Smooth muscle cell of the brain vasculature (primary cell): ENCODE measurements around the gene SMG7.

Source experiments
- DNase-seq: peaks from one replicate; pipeline ENCODE4 v3.0.0-alpha.2; 2012; ENCODE audit warnings: low read depth, low spot score

The SMG7 gene

DNA sequence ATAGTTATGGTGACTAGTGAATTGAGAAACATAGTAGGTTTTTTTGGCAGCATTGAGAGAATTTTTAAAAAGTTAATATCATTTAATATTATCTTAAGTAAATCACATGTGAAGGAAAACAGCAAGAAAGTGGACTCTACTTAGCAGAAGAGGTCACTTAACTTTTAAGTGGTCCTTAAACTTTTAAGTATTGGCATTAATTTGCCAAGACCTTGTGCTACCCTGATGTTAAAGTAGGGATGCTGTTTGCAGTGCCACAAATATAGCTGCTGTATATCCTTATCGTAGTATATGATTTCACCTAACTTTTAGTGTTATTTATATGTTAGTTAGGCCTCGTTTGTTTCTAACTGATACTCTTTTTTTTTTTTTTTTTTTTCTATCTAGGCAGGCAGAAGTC, 40.2 kb downstream of the SMG7 start:
- no peak for DNase-seq

DNA sequence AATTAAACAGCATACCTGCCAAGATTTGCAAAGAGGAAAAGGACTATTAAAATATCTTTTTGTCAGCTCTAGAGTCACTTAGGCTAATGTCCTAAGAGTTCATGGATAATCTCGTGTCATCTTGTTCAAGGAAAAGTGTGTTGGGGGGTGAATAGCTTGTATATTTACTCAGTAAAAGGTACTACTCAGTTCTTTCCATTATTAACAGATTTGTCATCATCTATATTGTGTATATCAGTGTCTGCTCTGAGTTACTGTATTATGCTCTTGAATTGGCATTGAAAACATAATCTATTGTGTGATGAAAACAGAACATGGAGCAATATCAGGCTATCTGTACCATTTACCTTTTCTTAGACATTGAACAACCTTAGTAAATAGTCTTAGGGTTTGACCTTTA, 41.9 kb downstream of the SMG7 start:
- DNase-seq: no peak

DNA sequence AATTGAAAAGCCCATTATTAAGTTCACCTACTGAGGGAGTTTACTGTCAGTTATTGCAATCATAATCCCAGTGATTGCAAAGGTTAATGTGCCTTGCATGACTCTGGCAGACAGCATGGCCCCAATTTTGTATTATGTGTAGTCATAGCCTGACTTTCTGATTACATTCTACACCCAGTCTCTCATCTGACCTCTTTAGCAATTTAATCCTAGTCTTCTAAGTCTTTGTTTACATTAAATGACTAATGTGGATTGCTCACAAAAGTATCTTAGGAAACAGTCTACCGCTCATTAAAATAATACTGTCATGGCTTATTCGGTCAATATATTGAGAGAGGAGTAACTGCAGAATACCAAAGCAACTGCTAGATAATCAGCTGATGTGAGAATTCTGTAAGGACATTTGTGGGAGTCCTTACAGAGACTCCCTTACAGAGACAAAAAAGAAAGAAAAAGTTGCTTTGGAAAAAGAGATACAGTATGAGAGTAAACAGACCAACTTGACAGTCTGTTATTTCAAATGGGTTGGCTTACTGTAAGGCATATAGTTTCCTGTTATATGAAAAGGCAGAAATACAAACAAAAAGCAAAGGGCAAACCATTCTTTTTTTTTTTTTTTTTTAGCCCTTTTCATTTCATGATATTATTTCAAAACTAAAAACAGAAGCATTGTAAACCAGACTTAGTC, 42.8 kb downstream of the SMG7 start:
- DNase-seq: peak; percentile 9

DNA sequence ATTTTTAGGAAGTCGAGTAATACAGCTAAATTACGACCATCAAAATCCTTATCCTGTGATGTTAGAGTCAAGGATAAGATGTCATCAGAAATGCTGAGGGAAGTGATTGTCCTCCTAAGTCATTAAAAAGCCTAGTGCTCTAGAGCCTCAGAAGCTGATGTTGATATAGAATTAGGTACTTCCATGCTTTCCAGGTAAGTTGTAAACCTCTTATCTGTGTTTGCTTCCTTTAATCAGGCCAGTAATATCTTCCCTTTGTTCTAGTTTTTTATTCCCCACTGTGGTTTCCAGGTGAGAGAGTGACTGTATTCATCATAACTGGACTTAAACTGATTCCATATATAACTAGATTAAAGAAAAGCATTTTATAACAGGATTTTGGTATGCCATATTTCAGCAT, 44.4 kb downstream of the SMG7 start:
- no peak for DNase-seq

DNA sequence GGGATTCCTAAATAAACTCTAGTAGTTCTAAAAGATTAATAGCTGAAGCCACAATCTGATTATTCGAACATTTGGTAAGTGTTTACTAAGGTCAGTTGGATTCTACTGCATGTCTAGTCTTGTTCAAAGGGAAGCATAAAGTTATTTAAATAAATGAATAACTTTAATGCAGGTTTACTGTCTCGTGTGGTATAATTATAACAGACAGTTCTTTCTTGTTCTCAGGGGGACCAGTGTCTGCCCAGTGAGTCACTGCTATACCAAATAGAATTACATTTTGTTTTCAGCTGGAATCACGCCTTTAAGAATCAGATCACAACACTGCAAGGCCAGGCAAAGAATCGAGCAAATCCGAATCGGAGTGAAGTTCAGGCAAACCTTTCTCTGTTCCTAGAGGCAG, 45.1 kb downstream of the SMG7 start:
- DNase-seq: no peak

DNA sequence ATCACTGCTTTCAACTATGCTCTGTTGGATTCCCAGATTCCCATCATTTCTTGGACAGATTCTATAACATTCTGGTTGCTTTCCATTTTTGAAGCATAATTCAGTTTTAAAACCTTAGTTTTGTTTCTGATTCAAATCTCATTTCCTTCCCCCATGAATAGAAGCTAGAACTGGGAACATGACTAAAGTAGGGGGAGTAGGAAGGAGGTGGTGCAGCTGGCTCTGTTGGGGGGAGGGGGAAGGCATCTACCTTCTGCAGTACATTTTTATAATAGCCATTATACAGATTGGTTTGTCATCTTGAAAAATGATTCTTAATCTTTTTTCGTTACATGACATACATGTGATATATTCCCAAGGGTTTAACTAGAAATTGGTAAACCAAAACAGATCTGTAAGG, 48.1 kb downstream of the SMG7 start:
- DNase-seq: no peak

DNA sequence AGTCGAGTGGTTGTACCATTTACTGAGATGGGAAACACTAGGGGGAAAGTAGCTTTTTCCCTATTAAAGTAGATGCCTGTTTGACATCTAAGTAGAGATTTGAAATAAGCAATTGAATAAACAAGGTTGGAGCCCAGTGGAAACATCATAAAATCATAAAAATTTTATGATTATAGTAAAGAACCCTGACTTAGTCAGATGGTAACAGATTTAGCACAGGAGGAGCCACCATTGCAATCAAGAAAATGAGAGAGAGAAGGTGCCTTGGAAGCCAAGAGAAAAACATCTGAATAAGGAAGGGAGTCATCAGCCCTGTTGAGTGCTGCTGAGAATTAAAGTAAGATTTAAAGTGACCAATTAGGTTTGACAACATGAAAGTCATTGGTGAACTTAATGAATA, 49.8 kb downstream of the SMG7 start:
- no peak for DNase-seq

DNA sequence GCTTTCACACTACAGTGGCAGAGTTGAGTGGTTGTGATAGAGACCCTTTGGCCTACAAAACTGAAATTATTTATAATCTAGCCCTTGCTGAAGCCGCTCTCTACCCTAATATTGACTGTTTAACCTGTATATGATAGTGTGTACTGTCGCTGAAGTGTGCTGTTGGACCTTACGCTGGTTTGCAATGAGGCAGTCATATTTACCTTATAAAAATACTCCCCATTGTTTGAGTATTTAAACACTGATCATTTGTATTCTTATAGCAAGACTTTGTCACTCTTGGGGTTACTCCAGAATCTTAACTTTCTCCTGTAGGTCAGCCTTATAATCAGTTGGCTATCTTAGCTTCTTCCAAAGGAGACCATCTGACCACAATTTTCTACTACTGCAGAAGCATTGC, 56.3 kb downstream of the SMG7 start:
- no peak for DNase-seq

DNA sequence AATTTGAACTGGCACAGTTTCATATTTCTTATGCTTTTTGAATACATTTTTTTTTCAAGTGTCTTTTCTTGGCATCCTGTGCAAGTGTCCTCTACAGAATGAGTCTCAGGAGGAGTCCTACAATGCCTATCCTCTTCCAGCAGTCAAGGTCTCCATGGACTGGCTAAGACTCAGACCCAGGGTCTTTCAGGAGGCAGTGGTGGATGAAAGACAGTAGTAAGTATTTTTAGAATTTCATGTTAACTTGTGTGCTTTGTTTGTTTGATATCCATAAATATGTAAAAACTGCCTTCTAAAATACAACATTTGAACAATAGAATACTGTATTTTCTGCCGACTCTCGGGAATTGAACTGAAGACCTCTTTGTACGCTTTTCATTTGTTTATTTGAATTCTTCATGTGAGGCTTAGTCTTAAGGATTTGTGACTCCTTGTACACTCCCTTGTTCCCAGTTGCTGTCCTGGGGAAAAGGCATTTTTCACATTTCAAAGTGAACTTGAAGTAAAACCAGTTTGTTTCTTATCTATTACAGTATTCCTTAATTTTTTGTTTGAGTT, 61.4 kb downstream of the SMG7 start:
- no peak for DNase-seq

DNA sequence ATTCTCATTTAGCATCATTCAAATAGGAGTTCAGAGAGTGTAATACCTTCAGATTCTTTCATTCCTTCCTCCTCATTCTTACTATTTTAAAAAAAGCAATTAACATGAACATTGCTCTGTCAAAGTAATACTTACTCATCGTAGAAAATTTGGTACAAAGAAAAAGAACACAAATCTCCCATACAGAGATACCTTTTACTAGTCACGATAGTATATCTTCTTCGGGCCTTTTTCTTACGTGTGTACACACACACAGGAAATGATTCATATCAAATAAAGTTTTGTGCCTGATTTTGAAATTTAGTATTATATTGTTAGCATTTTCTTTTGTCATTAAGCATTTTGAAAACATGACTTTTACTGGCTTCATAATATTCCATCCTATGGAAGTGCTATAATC, 65.1 kb downstream of the SMG7 start:
- no peak for DNase-seq

DNA sequence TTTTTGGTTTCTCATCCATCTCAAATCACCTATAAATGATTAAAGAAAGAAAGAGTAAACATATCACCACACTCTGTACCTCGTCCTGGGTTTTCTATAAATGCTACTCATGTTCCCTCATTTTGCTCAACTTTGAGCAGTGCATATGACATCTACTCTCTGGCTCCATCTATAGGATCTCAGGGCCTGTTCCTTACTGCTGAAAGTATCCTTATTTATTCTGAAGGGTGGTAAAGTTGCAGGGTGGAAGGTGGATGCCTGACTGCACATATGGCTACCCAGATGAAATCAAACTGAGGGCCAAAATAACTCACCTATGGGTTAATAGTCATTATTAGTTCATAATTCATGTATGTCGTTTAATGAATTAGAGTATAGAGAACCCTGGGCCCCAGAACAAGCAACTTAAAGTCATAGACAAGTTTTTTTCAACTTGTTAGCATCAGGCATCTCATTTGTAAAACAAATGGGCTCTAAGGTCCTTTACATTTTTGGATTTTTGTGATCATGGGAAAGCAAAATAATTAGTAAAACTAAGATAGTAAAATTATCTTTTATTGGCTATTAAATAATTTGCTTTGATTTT, 71.4 kb downstream of the SMG7 start:
- peak; percentile 39 for DNase-seq

DNA sequence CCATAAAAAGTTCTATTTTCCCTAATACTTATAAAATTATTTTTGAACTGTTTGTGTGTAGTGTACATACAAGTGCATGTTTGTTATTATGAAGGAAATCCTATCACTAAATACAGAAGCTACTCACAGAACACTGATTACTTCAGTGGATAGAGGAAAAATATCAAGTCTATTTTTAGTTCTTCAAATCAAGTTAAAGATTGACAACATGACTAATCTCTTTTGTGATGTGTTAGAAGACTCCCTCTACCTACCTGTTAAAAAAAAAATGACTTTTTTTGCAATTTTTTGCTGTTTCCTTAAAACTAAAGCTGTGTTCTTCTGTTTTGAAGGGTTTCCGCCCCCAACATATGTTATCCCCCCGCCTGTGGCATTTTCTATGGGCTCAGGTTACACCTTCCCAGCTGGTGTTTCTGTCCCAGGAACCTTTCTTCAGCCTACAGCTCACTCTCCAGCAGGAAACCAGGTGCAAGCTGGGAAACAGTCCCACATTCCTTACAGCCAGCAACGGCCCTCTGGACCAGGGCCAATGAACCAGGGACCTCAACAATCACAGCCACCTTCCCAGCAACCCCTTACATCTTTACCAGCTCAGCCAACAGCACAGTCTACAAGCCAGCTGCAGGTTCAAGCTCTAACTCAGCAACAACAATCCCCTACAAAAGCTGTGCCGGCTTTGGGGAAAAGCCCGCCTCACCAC, 72.4 kb downstream of the SMG7 start:
- DNase-seq: no peak

DNA sequence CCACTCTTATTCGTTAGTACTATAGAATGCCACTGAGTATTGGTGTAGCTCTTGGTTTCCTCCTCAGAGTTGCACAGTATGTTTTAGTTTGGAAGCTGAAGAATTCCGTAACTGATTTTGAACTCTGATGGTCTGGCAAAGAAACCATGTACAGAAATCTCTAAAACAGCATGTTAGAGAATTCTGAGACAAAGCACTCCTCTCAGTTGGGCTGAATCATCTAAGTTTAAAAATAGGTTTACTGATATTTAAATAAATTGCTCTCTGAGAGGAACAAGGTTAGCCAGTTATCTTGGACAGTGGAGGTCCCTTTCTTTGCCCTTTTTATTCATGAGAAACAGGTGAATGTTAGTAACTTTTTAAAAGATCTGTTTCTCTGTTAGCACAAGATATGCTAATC, 74.1 kb downstream of the SMG7 start:
- no peak for DNase-seq

DNA sequence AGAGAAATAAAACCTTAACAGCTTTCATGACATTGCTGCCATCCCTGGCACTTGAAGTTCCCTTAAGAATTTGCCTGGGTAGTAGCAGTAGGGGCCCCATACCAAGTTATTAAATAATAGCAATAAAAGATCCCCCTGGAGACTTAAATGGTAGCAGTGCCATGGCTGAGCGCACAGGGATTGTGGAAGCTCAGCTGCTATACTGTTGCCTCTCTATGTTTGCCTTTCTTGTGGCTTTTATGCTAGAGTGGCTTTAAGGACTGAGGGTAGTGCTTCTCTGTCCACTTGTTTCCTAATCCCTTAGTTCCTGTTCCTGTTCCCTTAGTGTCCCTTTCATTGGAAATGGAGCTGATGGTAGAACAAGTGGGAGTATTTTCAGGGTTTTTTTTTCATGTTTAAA, 75.8 kb downstream of the SMG7 start:
- DNase-seq: no peak

DNA sequence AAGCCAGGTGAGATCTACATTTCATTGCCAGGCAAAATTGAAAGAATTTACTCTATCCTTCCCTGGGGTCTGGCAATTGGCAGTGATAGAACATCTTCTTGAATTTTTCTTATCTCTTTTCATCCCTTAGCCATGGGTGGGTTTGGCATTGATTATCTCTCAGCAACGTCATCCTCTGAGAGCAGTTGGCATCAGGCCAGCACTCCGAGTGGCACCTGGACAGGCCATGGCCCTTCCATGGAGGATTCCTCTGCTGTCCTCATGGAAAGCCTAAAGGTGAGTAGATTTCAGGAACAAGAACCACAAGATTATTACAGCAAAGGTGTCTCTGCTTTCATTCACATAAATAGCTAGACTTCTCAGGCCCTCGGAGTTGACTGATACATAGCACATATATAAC, 78.6 kb downstream of the SMG7 start:
- no peak for DNase-seq

DNA sequence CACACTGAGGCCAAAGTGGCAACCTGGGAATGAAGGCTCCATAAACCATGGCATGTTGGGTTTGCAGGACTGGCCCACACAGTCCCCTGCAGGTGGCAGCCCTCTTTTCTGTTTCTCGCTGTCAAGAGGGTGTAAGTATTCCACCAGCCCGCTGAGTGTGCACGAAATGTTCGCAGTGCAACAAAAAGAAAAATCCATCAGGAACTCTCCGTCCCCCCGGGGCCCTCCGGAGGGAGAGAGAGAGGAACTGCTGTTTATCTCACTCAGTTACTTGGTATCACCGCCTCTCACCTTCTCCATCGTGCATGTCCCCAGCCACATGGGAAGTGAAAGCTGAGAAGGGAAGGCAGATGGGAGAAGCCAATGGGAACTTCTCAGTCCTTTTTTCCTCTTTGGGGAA, 79.6 kb downstream of the SMG7 start:
- no peak for DNase-seq

DNA sequence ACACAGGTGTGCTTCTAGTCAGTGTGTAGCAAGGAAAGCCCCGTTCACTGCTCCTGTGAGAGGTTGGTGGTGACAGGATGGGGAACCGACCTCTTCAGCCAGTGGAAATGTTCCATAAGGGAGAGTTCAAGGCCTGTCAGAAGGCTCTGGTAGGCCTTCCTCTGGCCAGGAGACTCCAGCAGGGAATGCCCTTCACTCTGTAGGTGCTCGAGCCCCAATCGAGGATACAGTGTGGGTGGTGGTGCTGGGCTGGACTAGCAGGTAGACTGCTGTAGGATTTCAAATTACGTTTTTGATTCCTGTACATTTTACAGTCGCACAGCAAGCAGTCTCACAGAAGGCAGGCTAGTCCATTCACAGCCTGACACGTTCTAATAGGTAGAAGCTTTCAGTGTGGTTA, 80.1 kb downstream of the SMG7 start:
- DNase-seq: no peak

DNA sequence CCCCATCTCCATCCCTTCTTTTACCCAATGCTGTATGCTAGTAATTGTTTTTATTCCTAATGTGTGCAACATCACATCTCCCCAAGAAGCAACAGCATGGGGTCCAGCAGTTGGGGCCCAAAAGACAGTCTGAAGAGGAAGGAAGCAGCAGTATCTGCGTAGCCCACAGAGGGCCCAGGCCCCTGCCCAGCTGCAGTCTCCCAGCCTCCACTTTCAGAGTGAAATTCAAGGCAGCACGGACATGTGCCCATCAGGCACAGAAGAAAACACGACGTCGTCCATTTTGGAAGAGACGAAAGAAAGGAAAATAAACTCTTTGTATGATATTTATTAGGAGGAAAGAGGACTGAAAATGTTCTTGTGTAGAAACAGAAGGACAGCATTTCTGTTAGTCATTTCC, 80.6 kb downstream of the SMG7 start:
- no peak for DNase-seq

DNA sequence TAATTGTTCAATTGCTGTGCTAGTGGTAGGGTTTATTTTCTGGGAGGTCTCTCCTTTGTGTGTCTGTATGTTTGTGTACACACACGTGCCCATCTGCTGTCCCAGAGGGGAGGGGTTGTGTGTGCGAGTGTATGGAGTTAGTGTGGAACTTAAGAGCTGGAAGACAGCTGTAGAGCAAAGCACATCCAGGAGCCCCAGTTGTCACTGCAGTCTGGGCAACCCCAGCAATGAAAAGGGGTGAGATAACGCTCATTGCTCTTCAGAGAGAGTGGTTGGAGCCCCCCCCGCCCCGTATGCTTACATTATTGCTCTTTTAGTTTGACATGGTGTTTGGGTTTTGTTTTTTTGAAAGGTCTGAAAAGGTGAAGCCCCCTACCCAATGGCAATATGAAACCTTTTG, 81.0 kb downstream of the SMG7 start:
- DNase-seq: no peak

DNA sequence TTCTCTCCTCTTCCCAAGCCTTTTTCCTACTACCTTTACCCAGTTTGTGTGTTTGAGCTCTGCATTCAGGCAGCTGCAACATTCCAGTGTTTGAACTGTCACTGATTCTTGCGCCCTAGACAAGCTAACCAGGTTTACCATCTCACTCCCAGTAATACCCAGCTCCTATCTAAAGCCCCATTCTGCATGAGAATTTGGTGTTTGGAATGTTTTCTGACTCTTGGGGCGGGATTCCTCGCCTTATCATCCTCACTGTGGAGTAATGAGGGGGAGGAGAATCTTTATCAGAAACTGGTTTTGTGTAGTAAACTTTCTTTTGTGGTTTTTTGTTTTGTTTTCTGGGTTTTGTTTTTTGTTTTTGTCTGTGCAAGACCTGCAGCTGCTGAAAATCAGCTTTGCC, 81.5 kb downstream of the SMG7 start:
- no peak for DNase-seq

DNA sequence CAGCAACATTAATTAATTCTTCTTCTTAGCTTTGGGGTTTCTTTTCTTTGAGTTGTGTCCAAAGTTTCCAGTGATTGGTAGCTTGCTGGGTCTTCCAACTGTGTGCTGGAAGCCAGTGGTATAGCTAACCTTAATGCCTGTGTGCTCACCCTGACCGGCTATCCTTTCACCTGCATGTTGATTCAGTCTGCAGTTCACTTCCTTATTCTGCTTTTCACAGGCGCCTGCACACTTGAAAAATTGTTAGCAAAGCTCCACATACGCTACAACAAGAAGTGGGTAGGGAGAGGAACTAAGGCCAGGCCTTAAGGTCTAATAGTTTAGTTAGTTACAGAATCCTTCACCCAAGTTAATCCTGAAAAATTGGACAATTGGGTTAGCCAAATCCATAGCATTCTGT, 82.3 kb downstream of the SMG7 start:
- DNase-seq: no peak

DNA sequence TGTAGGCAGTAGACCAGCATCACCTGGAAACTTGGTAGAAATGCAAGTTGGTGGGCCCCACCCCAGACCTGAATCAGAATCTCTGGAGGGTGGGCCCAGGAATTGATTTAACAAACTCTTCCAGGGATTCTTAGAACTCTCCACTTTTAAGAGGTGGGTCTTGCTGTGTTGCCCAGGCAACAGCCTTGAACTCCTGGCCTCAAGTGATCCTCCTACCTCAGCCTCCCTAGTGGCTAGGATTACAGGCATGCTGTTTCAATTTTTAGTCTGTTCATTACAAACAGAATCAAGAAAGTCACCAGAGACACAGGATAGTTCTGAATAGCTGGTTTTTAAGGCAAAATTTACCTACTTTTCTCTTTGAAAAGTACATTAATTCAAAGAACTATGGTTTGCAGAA, 86.8 kb downstream of the SMG7 start:
- DNase-seq: no peak

DNA sequence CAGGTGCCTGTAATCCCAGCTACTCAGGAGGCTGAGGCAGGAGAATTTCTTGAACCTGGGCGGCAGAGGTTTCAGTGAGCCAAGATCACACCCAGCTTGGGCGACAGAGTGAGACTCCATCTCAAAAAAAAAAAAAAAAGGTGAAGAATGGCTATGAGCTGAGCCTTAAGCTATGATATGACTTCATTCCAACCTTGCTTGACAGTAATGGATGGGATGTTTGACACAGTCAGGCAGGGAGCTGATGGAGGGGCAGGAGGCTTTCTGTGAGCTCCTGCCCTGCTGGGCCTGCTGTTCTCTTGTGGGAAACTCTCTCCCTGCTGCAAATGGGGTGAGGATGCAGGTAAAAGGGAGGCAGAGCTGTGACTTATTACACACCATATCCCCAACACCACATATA, 90.4 kb downstream of the SMG7 start:
- DNase-seq: no peak
